Measurements from ENCODE around the gene CST7. TPM values are rescaled to one million over a fixed set of nuclear protein-coding genes. Genes with fewer than 3 reads are reported as not detected.
A peak's percentile ranks its signal among the peaks of the same experiment; 100 is the strongest.
"Not testable (repeated sequence)": the region's sequence is repeated elsewhere in the genome, so short reads cannot be mapped to it uniquely, and the experiment has no call there.

CST7 gene, protein sequence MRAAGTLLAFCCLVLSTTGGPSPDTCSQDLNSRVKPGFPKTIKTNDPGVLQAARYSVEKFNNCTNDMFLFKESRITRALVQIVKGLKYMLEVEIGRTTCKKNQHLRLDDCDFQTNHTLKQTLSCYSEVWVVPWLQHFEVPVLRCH
- 6.7 TPM for total RNA-seq

DNA sequence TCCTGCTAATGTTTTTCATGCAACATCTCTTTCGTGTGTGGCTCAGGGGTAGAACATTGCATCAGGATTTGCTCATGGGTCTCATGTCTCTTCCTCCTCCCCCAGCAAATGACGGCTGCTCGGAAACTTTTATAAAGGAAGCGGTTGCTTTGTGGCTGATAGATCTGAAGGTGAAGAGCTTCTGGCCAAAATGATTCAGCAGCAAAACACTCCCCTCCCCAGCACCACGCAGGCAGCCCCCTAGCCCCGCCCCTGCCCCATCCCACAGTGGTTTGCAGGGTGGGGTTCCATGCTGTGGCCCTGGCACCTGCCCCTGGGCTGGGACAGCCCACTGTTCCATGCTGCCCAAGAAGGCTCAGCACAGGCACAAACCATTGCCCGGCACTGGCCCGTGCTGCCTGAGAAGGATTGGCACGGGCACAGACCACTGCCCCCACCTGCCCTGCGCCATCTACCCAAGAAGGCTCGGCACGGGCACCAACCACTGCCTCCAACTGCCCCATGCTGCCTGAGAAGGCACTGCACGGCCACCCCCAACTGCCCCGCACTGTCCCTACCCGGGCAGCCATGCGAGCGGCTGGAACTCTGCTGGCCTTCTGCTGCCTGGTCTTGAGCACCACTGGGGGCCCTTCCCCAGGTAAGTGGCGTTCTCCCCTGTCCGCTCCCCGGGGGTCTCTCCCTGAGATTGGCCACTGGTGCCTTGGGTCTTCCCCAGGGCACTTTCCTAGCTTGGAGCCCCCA, at the start of gene CST7:
Gene CST7 (plus strand): TSS at position 331 of the 741 bp plus-strand sequence. CDS start 237 bp downstream, at position 568.
- DNase-seq (ENCODE audit: low spot score) (peak; percentile 67), ATAC-seq (peak; percentile 60)
- intact Hi-C loops (cut with DNase I) = no loop called here

DNA sequence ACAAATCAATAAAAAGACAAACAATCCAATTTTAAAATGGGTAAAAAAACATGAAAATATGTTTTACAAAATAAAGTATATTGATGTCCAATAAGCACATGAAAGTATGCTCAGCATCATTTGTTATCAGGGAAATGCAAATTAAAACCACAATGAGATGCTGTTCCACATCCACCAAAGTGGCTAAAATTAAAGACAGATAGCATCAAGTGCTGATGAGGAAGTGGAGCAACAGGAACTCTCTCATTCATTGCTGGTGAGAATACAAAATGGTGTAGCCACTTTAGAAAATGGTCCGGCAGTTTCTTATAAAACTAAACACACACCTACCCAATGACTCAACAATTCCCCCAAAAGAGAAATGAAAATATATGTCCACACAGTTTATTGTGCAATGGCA, 42.3 kb upstream of the CST7 start:
- no peak for ATAC-seq
- no peak for DNase-seq (ENCODE audit: low spot score)

DNA sequence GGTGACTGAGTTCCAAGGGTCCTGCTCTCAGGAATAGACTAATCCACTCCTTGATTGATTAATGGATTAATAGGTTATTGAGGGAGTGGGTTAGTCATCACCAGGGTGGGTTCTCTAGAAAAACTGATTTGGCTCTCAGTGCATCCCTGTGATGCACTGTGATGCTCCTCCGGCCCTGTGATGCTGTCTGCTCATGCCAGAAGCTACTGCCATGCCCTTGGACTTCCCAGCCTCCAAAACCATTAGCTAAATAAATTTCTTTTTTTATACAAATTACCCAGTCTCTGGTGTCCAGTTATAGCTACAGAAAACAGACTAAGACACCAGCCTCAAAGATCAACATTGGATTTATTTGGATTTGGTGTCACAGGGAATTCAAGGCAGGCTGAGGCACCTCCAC, 40.4 kb upstream of the CST7 start:
- DNase-seq (ENCODE audit: low spot score) (no peak), ATAC-seq (no peak)
- intact Hi-C loops (cut with DNase I) = no loop called here

More for the DNA sequence above, 42.3 kb upstream of the CST7 start:
- intact Hi-C loops (cut with DNase I) = no loop called here

DNA sequence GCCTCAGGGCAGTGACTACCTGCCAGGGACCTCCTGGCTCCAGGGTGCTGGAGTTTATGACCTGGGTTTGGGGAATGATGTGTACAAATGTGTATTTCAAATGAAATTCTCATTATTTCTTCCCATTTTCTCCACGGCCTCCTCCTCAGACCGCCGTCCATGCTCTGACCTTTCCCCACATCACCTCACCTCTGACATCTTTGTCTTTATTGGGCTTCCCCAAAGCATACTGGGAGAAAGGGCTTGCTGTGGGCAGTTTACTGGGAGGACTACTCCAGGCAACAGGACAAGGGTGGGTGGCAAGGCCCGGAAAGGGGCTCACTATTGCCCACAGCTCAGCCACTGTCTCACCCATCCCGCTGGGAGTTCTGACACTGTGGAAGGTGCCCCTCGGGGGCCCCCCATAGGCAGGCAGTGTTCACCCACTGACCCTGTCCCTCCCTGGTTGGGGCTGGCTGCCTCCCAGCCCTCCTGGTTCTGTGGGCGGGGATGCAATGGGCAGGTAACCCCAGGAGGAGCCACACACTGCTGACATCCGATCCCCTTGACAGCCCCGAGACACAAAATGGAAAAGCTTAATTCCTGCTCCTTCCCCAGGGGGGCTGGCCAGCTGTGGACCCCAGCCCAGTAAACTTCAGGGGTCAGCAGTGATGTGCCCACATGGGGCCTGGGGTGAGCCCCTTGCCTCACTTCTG, 39.8 kb upstream of the CST7 start:
- no peak for ATAC-seq
- DNase-seq (ENCODE audit: low spot score) = no peak

DNA sequence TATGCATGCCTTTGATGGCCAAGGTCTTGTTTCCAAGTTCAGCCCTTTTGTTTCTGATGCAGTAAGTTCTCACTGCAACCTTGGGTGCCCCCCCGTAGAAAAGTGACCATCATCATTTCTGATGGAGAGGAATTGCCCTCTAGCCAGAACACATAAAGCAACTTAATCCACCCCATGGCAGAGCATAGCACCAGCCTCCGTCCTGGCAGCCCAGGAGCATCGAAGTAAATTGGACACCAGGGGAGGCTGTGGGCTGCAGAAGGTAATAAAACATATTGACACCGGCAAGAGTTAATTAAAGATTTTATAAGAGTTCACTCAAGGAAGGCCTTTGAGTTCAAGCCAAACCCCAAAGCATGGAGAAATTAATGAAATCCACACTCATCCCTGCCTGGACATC, 39.2 kb upstream of the CST7 start:
- intact Hi-C loops (cut with DNase I) = no loop called here

More for the DNA sequence above, 39.8 kb upstream of the CST7 start:
- intact Hi-C loops (cut with DNase I) = no loop called here

DNA sequence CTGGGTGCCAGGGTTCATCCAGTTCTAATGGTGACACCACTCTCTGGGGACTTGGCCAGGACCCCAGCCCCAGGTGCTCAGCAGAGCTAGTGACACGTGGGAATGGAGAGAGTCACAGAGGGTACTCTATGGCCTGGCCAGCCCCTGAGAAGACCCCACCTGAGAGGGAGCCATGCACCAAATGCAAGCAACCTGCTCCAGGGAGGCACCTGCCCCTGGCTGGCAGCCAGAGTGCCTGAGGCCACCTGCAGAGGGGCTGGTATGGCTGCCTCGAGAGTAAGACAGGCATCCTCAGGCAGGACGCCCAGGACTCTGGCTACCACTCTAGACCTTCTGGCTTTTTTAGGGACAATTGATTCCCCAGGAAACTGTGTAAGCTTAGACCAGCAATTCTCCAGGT, 38.6 kb upstream of the CST7 start:
- DNase-seq (ENCODE audit: low spot score) = no peak
- intact Hi-C loops (cut with DNase I) = no loop called here

More for the DNA sequence above, 39.2 kb upstream of the CST7 start:
- DNase-seq (ENCODE audit: low spot score) = no peak
- ATAC-seq = no peak

DNA sequence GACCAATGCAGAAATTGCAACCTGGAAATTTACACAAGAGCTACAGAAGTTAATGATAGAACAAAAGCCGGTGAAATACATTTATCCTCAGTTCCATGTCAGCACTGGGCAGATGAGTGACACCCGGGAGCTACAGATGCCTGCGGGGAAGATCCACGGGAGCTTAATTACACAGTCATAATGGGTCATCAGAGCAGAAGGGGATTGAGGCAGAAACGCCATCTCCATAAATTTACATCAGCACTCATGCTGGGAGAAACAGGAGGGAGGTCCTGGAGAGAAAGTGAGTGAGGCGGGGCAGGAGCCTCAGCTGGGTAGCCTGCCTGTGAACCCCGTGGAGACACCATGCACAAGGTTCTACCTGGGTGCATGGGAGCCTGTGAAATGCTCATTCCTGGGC, 37.6 kb upstream of the CST7 start:
- ATAC-seq (no peak), DNase-seq (ENCODE audit: low spot score) (no peak)
- intact Hi-C loops (cut with DNase I) = no loop called here

More for the DNA sequence above, 38.6 kb upstream of the CST7 start:
- no peak for ATAC-seq

DNA sequence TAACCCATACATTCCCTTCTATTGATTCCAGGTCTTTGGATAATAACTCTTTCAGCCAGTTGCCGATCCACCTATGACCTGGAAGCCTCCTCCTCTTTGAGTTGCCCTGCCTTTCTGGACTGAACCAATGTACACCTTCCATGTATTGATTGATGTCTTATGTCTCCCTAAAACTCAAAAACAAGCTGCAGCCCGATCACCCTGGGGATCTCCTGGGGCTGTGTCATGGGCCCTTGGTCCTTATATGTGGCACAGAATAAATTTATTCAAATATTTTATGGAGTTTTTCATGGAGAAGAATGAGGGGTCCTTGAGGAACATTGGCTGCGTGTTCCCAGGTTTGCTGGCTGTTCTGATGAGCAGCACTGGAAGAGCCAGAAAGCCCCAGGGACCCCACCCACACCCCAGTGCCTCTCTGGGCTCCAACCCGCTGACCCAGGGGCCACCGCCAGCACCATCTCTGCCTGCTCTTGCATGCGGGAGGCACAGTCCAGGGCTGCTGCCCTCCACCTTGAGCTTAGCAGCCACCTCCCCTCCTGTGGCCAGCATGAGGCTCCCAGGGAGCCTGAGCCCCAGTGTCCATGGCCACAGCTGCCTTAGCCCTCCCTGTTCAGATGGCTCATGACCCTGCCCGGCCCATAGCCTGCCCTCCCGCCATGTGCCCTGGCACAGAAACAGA, 36.5 kb upstream of the CST7 start:
- DNase-seq (ENCODE audit: low spot score) (no peak), ATAC-seq (no peak)
- intact Hi-C loops (cut with DNase I) = no loop called here

DNA sequence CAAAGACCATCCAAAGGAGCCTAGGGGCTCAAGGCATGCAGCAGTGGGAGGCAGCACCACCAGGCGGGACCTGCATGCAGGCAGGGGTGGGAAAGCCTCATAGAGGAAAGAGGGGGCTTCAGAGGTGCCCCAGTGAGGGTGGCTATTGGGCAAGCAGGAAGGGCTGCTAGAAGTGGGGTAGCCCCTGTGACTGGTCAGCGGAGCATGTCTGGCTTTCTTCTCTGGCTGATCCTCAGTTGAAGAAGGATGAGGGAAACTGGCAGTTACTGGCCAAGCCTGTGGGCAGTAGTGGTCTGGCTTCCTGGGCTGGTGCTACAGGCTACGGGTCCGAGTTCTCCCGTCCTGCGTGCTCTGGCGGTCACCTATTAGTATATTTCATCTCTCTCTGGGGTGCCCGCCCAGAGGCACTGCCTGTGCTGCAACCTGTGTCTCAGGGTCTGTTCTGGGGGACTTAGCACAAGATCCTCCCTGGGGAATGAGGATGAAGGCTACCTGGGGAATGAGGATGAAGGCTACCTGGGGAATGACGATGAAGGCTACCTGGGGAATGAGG, 35.9 kb upstream of the CST7 start:
- intact Hi-C loops (cut with DNase I) = no loop called here
- DNase-seq (ENCODE audit: low spot score) (no peak), ATAC-seq (no peak)

DNA sequence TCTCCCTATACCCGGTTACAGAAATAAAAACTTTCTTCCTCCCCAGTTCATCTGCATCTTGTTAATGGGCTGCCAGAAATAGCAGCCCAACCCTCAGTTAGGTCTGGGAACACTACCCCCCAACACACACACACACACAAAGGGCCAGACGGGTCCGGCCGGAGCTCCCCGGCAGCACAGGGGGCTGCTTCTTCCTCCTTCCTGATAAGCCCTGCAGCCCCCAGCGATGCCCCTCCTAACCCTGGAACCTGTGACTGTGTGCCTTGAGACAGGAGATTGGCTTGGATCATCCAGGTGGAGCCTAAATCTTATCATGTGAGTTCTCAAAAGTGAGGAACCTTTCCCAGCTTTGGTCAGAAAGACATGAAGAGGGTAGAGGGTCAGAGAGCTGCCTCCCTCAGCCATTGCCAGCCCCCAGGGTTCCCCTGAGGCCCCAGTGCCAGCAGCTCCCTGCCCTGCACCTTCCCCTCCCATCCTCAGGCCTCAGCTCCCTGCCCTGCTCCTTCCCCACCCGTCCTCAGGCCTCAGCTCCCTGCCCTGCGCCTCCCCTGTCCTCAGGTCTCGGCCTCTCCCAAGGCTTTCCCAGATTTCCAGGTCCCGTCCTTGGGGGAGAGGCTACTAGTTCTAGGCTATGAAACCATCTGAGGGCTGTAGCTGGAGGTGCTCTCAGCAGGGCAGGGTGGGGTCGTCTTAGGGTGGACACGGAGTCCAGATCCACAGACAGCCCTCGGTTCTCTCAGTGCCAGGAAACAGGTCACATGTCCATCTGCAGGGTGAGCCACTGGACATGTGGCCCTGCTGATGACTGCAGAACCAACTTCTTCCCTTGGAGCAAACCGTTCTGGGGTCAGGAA, 34.5 kb upstream of the CST7 start:
- ATAC-seq = no peak
- intact Hi-C loops (cut with DNase I) = no loop called here
- DNase-seq (ENCODE audit: low spot score) = no peak

DNA sequence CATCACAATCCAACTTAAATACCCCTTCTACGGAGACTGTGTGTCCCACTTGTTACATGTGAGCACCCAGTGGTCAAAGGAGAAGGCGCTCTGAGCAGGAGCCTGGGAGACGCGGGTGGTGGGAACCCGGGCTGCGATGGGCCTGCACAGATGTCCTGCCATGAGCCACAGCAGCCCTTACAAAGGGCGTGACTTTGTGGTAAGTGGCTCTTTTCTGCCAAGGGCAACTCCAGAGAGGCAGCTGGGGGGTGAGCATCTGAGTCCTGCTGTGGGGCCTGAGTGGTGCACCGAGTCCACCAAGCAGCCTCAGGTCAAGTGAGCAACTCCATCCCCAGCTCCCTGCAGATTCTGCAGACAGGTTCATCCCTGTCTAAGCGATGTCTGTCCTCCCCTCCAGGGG, 33.6 kb upstream of the CST7 start:
- intact Hi-C loops (cut with DNase I) = no loop called here
- no peak for ATAC-seq
- DNase-seq (ENCODE audit: low spot score) = no peak

DNA sequence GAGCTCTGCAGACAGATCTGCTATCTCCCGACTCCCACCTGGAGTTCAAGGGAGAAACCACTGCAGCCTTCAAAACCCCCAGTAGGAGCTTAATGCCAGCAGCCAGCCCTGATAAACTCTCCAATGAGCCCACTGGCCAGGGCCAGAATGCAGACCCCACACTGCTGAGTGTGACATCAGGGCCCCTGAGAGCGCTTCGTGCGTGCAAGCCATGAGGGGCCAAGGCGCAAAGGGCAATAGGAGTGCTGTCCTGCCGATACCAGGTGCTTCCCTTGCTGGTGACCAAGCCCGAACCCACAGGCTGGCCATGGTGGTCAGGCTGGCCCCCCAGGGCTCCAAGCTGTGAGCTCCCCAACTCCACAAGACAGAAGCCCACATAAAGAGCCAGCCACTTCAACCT, 33.2 kb upstream of the CST7 start:
- intact Hi-C loops (cut with DNase I) = no loop called here
- ATAC-seq (no peak), DNase-seq (ENCODE audit: low spot score) (no peak)

DNA sequence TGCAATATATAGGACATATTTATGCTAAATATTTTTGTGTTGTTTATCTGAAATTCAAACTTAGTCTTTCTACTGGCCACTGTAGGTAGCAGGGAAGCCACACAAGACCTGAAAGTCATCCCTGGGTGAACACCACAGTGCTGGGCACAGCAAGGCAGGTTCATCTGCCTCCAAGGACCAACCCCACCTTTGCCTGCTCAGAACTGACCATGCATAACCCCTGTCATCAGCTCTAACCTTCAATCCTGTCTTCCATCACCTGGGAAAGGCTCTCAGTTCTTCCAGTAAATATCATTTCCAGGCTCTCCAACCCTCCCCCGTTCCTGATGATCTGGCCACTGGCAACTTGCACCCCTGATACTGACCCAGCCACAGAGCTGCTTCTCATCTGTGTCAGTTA, 32.7 kb upstream of the CST7 start:
- DNase-seq (ENCODE audit: low spot score) (no peak), ATAC-seq (no peak)
- intact Hi-C loops (cut with DNase I) = no loop called here

DNA sequence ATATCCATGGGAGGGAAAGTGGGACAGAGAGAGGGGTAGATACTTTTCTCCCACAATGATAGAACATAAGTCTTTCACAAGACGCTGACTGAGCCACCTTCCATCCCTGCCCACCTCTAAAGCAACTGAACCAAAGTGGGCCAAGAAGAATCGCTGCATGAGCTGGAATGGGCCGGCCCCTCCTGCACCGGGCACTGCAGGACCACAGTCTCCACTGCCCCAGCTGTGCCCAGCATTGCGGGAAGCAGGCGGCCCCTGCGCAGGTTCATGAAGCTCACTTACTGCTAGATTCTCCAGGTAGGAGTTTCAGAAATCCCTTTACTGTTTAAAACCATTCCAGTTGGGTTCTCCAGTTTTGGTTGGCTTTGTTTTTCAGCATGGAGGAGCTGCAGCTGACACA, 32.0 kb upstream of the CST7 start:
- intact Hi-C loops (cut with DNase I) = no loop called here

DNA sequence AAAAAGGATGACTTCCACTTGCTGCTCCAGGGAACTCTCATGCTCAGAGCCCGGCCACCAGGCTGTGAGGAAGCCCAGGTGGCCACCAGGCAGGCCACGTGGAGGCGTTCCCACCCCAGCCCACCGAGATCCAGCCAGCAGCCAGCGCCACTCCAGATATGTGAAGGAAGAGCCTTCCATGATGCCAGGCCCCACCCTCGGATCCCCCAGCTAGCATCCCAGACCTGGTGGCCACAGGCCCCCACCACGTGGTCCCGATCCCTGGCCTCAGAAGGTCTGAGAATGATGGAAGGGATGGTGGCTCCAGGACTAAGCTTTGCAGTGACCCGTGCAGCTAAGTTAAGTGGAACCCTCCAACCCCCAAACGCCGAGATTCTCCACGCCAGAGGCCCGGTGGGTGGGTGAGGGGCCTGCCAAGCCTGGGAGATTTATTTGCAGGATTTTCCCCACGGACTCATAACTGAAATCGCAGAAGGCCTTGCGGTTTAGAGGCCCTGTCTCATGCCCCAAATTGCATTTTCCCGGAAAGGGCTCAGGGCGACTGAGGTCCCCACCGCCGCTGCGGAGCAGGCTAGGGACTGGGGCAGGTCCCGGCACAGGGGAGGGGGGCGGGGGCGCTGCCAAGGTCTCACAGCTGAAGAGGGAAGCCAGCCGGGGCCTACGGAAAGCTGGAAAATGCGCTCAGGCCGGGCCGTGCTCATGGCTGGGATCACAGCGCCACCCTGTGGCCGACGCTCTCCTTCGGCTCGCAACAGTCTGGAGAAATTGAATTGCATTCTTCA, 31.1 kb upstream of the CST7 start:
- ATAC-seq = peak; percentile 93
- peak; percentile 83 for DNase-seq (ENCODE audit: low spot score)
- intact Hi-C loops (cut with DNase I) = no loop called here

More for the DNA sequence above, 32.0 kb upstream of the CST7 start:
- ATAC-seq (no peak), DNase-seq (ENCODE audit: low spot score) (no peak)

DNA sequence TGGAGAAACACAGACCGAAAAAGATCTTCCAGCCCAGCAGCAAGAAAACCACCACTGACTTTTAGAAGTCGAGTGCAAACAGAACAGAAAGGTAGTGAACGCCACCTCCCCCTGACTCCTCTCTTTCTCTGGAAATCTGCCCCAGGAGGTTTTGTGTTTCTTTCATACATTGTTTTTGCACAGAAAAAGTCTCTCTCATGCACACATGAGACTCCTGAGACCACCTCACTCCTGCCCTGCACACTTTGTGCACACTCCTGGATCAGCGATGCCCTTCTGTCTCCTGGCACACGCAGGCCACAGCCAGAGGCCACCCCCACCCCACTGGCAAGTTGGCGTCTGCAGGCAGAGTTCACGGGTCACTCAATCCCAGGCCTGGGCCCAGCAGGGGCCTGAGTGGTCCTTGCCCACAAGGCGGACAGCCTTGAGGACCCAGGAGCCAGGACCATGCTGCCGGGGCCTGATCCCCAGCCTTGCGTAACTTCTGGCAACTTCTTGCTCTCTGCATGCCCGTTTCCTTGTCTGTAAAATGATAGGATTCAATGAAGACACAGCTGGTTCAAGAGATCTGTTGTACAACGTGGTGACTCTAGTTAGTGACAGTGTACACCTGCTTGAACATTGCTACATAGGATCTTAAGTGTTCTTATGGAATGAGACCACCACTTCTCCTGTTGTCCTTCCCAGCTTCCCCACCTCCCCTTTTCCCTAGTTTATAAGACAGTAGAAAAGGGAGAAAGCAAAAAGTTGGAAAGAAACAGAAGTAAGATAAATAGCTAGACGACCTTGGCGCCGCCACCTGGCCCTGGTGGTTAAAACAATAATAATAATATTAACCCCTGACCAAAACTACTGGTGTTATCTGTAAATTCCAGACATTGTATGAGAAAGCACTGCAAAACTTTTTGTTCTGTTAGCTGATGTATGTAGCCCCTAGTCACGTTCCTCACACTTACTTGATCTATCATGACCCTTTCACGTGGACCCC, 30.2 kb upstream of the CST7 start:
- DNase-seq (ENCODE audit: low spot score) (no peak), ATAC-seq (peak; percentile 72)
- intact Hi-C loops (cut with DNase I) = no loop called here

DNA sequence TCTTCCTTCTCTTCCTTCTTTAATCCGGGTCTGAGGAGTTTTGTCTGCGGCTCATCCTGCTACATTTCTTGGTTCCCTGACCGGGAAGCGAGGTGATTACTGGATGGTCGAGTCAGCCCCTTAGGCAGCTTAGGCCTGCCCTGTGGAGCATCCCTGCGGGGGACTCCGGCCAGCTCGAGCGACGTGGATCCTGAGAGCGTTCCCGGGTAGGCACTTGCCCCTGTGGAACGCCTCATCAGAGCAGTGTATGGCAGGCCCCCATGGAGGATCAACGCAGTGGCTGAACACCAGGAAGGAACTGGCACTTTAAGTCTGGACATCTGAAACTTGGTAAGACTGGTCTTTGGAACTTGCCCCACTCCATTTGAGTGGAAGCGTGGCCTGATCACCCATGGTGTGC, 29.4 kb upstream of the CST7 start:
- ATAC-seq; intact Hi-C loops (cut with DNase I); DNase-seq (ENCODE audit: low spot score): not testable (repeated sequence)

Measured in sciatic nerve (tissue), 2 donors.